Skin epidermis (tissue), 12 donors: ENCODE results near the gene ADGB.

ENCODE experiments used
- H3K27ac ChIP-seq, 21 experiments: fragments of 200-600 bp; sonication (generic) in 11 of 21; one replicate each; pipeline ENCODE4 v1.5.0; 2020; ENCODE audit warnings: mild to moderate bottlenecking in 3 of 21, inconsistent platforms in 2 of 21, moderate library complexity in 2 of 21
- H3K4me3 ChIP-seq, 7 experiments: fragments of 200-600 bp; sonication (generic) in 2 of 7; one replicate each; pipeline ENCODE4 v1.5.0; 2020; ENCODE audit warnings: inconsistent platforms in 2 of 7, mild to moderate bottlenecking in 2 of 7, moderate library complexity in 1 of 7

Gene ADGB

GRCh38 chr6:146857180-146857979 is 258.6 kb downstream of the ADGB start:
- Histone ChIP-seq H3K4me3 (peak overlapping the region in 2 of 7 experiments; percentile 18 to 25), H3K27ac (peak overlapping the region in 8 of 21 experiments; percentile 18 to 73 (median 50))

- H3K27ac ChIP-seq, result peak overlapping the region in 10 of 21 experiments; percentile 12 to 73 (median 50)
- peak overlapping the region in 2 of 7 experiments; percentile 18 to 25 for H3K4me3 ChIP-seq
These were observed 259.2 kb downstream of the ADGB start for GRCh38 chr6:146857980-146858347.

GRCh38 chr6:146859206-146859605 is 260.4 kb downstream of the ADGB start:
- Histone ChIP-seq H3K4me3 (no peak overlapping the region), H3K27ac (no peak overlapping the region)

- Histone ChIP-seq H3K4me3 (no peak overlapping the region), H3K27ac (no peak overlapping the region)
These were observed 261.2 kb downstream of the ADGB start for GRCh38 chr6:146859795-146860495.

- Histone ChIP-seq H3K27ac (no peak overlapping the region), H3K4me3 (no peak overlapping the region)
These were observed 261.8 kb downstream of the ADGB start for GRCh38 chr6:146860583-146860982.

- no peak overlapping the region for H3K27ac ChIP-seq
- no peak overlapping the region for H3K4me3 ChIP-seq
These were observed 262.3 kb downstream of the ADGB start for GRCh38 chr6:146861029-146861563.

GRCh38 chr6:146861716-146862115 is 262.9 kb downstream of the ADGB start:
- Histone ChIP-seq H3K4me3 (no peak overlapping the region), H3K27ac (no peak overlapping the region)

- Histone ChIP-seq H3K27ac (no peak overlapping the region), H3K4me3 (no peak overlapping the region)
These were observed 263.7 kb downstream of the ADGB start for GRCh38 chr6:146862508-146862919.

- H3K4me3 ChIP-seq, result no peak overlapping the region
- H3K27ac ChIP-seq, result no peak overlapping the region
These were observed 265.5 kb downstream of the ADGB start for GRCh38 chr6:146864300-146864699.

- Histone ChIP-seq H3K27ac (no peak overlapping the region), H3K4me3 (no peak overlapping the region)
These were observed 266.1 kb downstream of the ADGB start for GRCh38 chr6:146864885-146865284.
